HepG2 (cell line): ENCODE results near the gene EEF1AKMT4. TPM values are rescaled to one million over a fixed set of nuclear protein-coding genes. Genes with fewer than 3 reads are reported as not detected.

Experiments
- AGO2 ChIP-seq: fragments of 200-400 bp; formaldehyde crosslinking; optimal IDR thresholded peaks from 2 replicates; pipeline ENCODE3; 2017; ENCODE audit warnings: mild to moderate bottlenecking, low read depth, low read length, moderate library complexity
- ARID3A ChIP-seq: IDR thresholded peaks from 2 replicates; pipeline ENCODE4 v1.6.1; 2012; ENCODE audit warnings: low read depth, low read length, improper control_type of control experiment
- CEBPG ChIP-seq: IDR thresholded peaks from 2 replicates; pipeline ENCODE4 v1.6.1; 2016
- CREBL2 ChIP-seq: sonication (generic); formaldehyde crosslinking; IDR thresholded peaks from 2 replicates; pipeline ENCODE4 v1.8.1; 2023; ENCODE audit warnings: missing genetic modification reagents, mild to moderate bottlenecking, borderline replicate concordance
- EHMT2 ChIP-seq: fragments of 200-600 bp; sonication (generic); IDR thresholded peaks from 2 replicates; pipeline ENCODE4 v1.7.0; 2017; ENCODE audit warnings: antibody characterized with exemption, low read depth, low read length, borderline replicate concordance
- GLI4 ChIP-seq: sonication (generic); formaldehyde crosslinking; IDR thresholded peaks from 2 replicates; pipeline ENCODE4 v1.5.1; 2020; ENCODE audit warnings: missing genetic modification reagents, mild to moderate bottlenecking, moderate library complexity, borderline replicate concordance
- IRX3 ChIP-seq: sonication (generic); formaldehyde crosslinking; IDR thresholded peaks from 2 replicates; pipeline ENCODE4 v1.8.1; 2023; ENCODE audit warnings: mild to moderate bottlenecking, low read depth, missing genetic modification reagents, borderline replicate concordance
- MEIS1 ChIP-seq: sonication (generic); formaldehyde crosslinking; IDR thresholded peaks from 2 replicates; pipeline ENCODE4 v1.9.0; 2021; ENCODE audit warnings: mild to moderate bottlenecking, missing genetic modification reagents, moderate library complexity, borderline replicate concordance
- NFE2L2 ChIP-seq: fragments of 150-350 bp; IDR thresholded peaks from 2 replicates; pipeline ENCODE4 v1.6.1; 2014; ENCODE audit warnings: low read length
- NFYB ChIP-seq: sonication (generic); formaldehyde crosslinking; IDR thresholded peaks from 2 replicates; pipeline ENCODE4 v1.4.0; 2020; ENCODE audit warnings: missing genetic modification reagents
- POGK ChIP-seq: sonication (generic); formaldehyde crosslinking; conservative IDR thresholded peaks from 2 replicates; pipeline ENCODE4 v1.8.0; 2022; ENCODE audit warnings: mild to moderate bottlenecking, moderate library complexity, missing genetic modification reagents
- REL ChIP-seq: sonication (generic); formaldehyde crosslinking; conservative IDR thresholded peaks from 2 replicates; pipeline ENCODE4 v1.8.0; 2022; ENCODE audit warnings: mild to moderate bottlenecking, missing genetic modification reagents, moderate library complexity
- SKIL ChIP-seq: sonication (generic); formaldehyde crosslinking; IDR thresholded peaks from 2 replicates; pipeline ENCODE4 v1.8.0; 2022; ENCODE audit warnings: missing genetic modification reagents, mild to moderate bottlenecking, moderate library complexity, borderline replicate concordance
- ZMAT3 ChIP-seq: sonication (generic); formaldehyde crosslinking; conservative IDR thresholded peaks from 2 replicates; pipeline ENCODE4 v1.7.0; 2021; ENCODE audit warnings: missing genetic modification reagents
- ZMYM4 ChIP-seq: sonication (generic); formaldehyde crosslinking; IDR thresholded peaks from 2 replicates; pipeline ENCODE4 v1.8.1; 2023; ENCODE audit warnings: mild to moderate bottlenecking, missing genetic modification reagents
- ZNF275 ChIP-seq: sonication (generic); formaldehyde crosslinking; IDR thresholded peaks from 2 replicates; pipeline ENCODE4 v1.8.0; 2022; ENCODE audit warnings: missing genetic modification reagents, mild to moderate bottlenecking, inconsistent platforms, borderline replicate concordance
- ZNF282 ChIP-seq: fragments of 450-650 bp; IDR thresholded peaks from 2 replicates; pipeline ENCODE4 v1.6.1; 2018; ENCODE audit not compliant: partially characterized antibody
- ZSCAN21 ChIP-seq: sonication (generic); formaldehyde crosslinking; IDR thresholded peaks from 2 replicates; pipeline ENCODE4 v1.8.0; 2022; ENCODE audit warnings: mild to moderate bottlenecking, missing genetic modification reagents, moderate library complexity, borderline replicate concordance
- ZSCAN22 ChIP-seq: sonication (generic); formaldehyde crosslinking; IDR thresholded peaks from 2 replicates; pipeline ENCODE4 v1.4.0; 2020; ENCODE audit warnings: mild to moderate bottlenecking, missing genetic modification reagents
- polyA plus RNA-seq, 8 experiments: library from polyadenylated mRNA; depleted of rRNA in 3 of 8; stranded (reverse) in 7 of 8; unstranded in 1 of 8; fragments of >200 nt; fragmentation: Illumina TruSeq in 4 of 8; extraction: Trizol in 4 of 8; gene quantifications; 2 replicates each; pipeline versions ENCODE4 v1.2.1 to v1.2.3, GENCODE V29; 2011 to 2016; ENCODE audit warnings: low read depth in 4 of 8, missing spikeins in 1 of 8, mixed read lengths in 1 of 8; ENCODE audit not compliant: insufficient read depth in 1 of 8
- total RNA-seq, 5 experiments: library from RNA; depleted of rRNA; stranded (reverse); fragments of >200 nt; fragmentation: Illumina TruSeq; extraction: Trizol; gene quantifications; 2 replicates each; pipeline ENCODE4 v1.2.3, GENCODE V29; 2016; ENCODE audit warnings: low read depth in 1 of 5

Gene EEF1AKMT4
- total and polyA plus RNA-seq, 2 of the 13 experiments (the other 11 are each of a cell fraction or from before 2014, with no cell fraction given): 13.1 to 15.8 TPM

GRCh38 chr3:184248454-184249411 is 739 bp upstream of the EEF1AKMT4 start, which contains the start of gene ALG3 (continued):
- TF ChIP-seq ZNF275 (CRISPR knock-in tag) (0 out of 2 replicates have a peak, but pooled peaks have one; percentile 47), NFYB (CRISPR knock-in tag) (no peak), AGO2 (peak; percentile 67), IRX3 (peak; percentile 65; the same call in 1 of the 2 replicates), REL (CRISPR knock-in tag) (no peak), ZSCAN22 (0 out of 2 replicates have a peak, but pooled peaks have one; percentile 64), SKIL (no peak), GLI4 (CRISPR knock-in tag) (no peak), ZMYM4 (CRISPR knock-in tag) (peak; percentile 46), MEIS1 (CRISPR knock-in tag) (no peak), POGK (CRISPR knock-in tag) (peak; percentile 86), CREBL2 (CRISPR knock-in tag) (peak; percentile 51; the same call in 1 of the 2 replicates), ZNF282 (no peak), ZSCAN21 (CRISPR knock-in tag) (peak; percentile 91), NFE2L2 (no peak), CEBPG (CRISPR knock-in tag) (peak; percentile 61; the same call in 1 of the 2 replicates), ARID3A (no peak), ZMAT3 (CRISPR knock-in tag) (peak; percentile 67), EHMT2 (no peak)
